ENCODE measurements around the gene DLG2.

DNA sequence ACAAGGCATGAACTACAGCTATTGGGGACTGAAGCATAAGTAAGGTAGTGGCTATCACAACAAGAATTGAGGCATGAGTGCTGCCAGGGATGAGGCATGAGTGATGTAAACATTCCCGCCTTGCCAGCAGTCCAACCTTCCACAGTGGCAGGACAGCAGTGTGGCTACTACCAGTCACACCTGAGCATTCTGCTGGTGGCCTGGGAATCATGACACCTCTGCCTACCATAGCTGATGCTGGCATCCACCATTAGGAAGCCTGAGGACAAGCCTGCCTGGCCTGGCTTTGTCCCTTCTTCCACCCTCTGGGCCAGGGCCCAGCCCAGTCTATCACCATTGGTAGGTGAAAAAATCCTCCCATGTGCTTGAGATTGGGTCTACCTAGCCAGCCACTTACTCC lies 1628.2 kb downstream of the DLG2 start:
- no peak for TF ChIP-seq POLR2A (IDR thresholded peaks at IDR 0.05)
- TF ChIP-seq, protein P1, sequence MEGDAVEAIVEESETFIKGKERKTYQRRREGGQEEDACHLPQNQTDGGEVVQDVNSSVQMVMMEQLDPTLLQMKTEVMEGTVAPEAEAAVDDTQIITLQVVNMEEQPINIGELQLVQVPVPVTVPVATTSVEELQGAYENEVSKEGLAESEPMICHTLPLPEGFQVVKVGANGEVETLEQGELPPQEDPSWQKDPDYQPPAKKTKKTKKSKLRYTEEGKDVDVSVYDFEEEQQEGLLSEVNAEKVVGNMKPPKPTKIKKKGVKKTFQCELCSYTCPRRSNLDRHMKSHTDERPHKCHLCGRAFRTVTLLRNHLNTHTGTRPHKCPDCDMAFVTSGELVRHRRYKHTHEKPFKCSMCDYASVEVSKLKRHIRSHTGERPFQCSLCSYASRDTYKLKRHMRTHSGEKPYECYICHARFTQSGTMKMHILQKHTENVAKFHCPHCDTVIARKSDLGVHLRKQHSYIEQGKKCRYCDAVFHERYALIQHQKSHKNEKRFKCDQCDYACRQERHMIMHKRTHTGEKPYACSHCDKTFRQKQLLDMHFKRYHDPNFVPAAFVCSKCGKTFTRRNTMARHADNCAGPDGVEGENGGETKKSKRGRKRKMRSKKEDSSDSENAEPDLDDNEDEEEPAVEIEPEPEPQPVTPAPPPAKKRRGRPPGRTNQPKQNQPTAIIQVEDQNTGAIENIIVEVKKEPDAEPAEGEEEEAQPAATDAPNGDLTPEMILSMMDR (IDR thresholded peaks at IDR 0.05 in 4 of 5, conservative IDR thresholded peaks at IDR 0.05 in 1 of 5) = no peak
